HuH-7.5 (cell line): ENCODE data around the gene MARS2.
A peak's percentile ranks its signal among the peaks of the same experiment; 100 is the strongest.
"Not testable (repeated sequence)": the region's sequence is repeated elsewhere in the genome, so short reads cannot be mapped to it uniquely, and the experiment has no call there.

Experiments
- DNase-seq: peaks from one replicate; pipeline ENCODE4 v3.0.0; 2011; ENCODE audit warnings: low spot score

MARS2 gene

DNA sequence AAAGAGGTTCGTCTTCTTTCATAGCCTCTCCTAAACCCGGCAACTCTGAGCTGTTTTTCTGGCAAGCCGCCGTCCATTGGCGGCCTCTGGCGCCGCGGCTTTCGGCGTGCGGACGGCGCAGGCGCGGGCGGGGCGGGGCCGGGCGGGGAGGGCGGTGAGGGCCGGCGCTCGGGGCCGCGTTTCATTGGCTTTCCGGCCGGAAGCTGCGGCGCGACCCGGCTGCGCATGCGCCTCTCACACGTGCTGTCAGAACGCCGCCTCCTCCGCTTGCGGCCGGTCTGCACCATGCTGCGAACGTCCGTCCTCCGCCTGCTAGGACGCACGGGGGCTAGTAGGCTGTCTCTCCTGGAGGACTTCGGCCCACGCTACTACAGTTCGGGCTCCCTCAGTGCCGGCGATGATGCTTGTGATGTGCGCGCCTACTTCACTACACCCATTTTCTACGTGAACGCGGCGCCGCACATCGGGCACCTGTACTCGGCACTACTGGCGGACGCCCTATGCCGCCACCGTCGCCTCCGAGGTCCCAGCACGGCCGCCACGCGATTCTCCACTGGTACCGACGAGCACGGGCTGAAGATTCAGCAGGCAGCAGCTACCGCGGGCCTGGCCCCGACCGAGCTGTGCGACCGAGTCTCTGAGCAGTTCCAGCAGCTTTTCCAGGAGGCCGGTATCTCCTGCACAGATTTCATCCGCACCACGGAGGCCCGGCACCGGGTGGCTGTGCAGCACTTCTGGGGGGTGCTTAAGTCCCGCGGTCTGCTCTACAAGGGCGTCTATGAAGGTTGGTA lies at the start of gene MARS2:
MARS2 (plus strand) TSS at position 249 of the 791 bp plus-strand sequence; CDS start at position 286, 37 bp downstream.
- DNase-seq = peak; percentile 79

DNA sequence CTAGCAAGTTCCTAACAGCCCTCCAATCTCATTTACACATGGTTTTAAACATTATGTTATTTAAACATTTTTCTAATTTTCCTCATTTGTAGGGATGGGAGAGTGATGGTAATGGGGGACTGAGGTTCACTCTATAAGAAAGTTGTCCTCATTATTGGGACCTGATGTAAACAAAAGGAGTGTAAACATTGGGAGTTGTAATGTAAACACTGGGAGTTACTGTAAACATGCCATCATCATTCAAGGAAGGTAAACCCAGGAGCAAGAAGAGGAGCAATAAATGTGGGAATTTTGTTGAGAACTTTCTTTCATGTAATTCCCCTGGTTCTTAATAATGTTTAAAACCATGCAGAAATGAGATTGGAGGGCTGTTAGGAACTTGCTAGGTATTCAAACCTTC lies 47.6 kb upstream of the MARS2 start:
- DNase-seq = no peak

DNA sequence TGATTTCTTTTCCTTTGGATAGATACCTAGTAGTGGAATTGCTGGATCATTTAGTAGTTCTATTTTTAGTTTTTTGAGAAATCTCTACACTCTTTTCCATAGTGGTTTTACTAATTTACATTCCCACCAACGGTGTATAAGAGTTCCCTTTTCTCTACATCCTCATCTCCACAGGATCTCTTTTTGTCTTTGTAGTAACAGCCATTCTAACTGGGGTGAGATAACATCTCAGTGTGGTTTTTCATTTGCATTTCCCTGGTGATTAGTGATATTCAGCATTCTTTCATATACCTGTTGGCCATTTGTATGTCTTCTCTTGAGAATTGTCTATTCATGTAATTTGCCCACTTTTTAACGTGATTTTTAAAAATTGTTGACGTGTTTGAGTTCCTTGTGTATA lies 43.5 kb upstream of the MARS2 start:
- DNase-seq = no peak

DNA sequence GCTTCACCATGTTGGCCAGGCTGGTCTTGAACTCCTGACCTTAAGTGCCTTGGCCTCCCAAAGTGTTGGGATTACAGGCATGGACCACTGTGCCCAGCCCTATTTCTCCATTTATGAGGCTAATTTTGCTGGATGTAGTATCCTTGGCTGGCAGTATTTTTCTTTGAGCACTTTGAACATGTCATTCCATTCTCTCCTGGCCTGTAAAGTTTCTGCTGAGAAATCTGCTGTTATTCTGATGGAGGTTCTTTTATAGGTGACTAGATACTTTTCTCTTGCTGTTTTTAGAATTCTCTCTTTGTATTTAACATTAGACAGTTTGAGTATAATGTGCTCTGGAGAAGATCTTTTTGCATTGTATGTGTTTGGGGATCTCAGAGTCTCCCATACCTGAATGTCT lies 38.9 kb upstream of the MARS2 start:
- no peak for DNase-seq

DNA sequence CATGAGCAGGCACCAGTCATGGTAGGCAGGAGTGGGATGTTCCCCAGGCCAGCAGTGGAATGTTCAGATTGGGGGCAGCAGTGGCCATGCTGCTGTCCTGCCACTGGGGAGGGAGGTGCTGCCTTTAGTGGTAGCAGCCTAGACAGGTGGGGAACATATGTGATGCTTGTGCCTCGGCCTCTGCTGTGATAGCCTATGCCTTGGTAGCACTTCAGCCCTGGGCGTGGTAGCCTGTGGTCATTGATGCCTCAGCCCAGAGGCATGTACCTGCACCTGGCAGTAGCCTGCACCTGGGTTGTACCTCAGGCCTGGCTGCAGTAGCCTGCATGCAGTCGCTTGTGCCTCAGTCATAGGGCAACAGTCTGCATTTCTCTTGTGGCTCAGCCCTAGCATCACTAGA lies 36.9 kb upstream of the MARS2 start:
- DNase-seq = no peak

DNA sequence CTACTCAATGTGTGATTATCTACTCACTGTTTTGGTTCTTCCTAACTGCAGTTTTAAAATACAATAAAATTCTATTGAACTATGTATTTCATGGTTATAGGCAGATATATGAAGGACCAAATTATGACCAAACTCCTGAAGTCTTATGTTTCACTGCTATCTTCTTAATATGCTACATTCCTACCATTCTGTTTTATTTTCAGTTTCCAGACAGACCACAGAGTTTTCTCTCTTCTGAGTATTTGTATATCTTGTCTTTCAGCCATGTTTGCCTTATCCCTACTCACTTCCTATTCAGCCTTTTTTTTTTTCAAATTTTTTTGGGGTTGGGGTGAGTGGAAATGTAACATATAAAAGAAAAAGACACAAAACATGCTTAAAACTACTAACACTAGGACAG lies 36.1 kb upstream of the MARS2 start:
- no peak for DNase-seq

DNA sequence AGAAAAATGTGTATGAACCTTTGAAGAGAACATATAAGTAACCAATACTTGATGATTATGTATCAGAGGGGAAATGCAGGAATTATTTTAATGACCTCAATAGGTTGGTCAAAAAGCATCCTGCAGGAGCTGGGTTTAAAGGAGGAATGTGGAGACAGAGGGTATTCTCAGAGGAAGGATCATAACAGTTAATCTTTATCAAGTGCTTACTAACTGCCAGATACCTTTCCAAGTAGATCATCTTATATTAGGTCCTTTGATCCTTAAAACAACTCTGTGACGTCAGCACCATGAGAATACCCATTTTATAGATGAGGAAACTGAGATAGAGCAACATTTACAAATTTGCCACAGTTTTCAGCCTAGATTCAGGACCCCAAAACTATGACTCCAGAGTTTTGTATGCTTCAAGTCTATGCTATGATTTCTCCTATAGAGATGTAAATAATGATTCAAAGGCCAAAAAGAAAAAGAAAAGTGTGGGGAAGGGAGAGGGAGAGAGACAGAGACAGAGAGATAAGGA lies 32.7 kb upstream of the MARS2 start:
- no peak for DNase-seq

DNA sequence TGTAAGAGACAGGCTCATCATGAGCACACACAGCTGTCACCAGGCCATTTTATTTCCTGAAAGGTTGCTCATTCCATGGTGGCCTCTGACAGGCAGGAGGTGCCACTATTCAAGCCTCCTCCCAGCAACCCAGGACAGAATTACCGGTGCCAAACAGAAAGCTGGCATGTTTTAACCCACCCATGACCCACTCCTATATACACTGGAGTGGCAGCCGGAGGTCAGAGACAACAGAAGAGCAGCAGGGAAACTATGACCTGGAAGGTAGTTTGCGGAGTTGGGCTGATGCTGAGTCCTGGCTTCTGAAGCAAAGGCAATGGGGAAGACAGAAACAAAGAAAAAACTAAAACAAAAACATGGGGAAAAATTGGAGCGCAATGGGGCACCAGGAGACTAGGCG lies 32.1 kb upstream of the MARS2 start:
- DNase-seq = no peak

DNA sequence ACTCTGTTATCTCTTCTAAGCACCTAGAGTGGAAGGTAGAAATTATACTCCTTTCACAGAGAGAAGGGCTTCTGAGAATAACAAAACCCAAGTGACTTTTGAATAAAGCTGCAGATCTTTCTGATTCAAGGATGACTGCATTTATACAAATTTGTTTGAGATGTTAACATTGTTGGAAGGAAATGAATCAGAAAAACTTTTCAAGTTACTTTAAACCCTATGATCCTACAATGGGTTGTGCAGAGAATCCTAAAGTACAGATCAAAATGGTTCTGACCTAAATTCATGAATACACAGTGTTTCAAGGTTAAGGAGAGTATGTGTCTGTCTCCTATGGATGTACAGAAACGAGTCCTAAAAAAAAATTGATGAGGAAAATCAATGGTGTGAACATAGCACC lies 31.6 kb upstream of the MARS2 start:
- no peak for DNase-seq

DNA sequence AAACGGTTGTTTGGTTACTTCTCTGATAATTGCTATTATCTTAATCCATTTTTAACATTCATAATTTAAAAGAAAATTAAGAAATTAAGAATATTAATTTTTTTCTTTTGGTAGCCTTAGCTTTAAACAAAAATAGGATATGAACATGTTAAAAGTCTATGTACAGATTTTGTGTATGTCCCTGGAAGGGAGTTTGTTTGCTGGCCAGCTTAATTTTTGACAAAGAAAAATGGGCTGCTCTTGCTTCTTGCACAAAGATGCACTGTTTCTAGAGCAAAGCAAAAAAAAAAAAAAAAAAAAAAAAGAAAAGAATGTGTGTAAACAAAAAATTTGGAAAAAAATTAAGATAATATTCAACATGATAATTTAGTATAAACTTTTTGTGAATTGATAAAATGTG lies 31.1 kb upstream of the MARS2 start:
- no peak for DNase-seq

DNA sequence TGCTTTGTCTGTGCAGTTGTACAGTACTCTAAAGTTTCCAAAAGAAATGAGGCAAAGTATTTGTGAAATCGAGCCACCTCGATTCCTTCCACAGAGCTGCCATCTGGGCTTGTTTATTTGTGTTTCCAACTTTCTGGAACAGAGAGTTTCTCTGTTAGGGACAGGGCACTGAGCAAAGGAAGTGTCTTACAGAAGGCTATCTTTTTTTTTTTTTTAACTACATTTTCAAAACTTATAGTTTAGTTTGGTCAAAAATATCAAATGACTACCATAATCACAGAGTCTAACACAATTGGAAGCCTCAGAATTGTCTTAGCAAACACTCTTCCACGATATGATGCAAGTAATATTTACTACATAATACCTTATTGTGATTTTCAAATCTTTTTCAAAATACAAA lies 30.6 kb upstream of the MARS2 start:
- DNase-seq = no peak

DNA sequence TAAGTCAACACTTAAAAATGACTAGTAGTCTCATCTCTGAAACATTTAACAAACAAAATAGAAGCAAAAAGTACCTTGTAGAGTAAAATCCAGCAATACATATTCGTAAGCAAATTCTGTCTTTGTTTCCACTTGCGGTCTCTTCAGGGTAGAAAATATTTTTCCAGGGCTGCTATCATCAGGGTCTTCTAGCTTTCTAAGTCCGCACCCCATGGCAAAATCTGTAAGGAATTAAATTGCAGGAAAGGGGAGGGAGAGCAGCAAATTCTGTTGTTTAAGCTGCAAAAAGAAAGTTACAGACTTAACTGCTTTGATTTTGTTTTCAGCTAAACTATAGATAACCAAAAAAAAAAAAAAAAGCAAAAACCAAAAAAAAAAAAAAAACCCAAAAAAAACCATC lies 29.9 kb upstream of the MARS2 start, which contains the start of gene RFTN2:
RFTN2 (minus strand) TSS at position 342 of the 400 bp plus-strand sequence; CDS start at position 213, 129 bp downstream.
- DNase-seq = no peak

DNA sequence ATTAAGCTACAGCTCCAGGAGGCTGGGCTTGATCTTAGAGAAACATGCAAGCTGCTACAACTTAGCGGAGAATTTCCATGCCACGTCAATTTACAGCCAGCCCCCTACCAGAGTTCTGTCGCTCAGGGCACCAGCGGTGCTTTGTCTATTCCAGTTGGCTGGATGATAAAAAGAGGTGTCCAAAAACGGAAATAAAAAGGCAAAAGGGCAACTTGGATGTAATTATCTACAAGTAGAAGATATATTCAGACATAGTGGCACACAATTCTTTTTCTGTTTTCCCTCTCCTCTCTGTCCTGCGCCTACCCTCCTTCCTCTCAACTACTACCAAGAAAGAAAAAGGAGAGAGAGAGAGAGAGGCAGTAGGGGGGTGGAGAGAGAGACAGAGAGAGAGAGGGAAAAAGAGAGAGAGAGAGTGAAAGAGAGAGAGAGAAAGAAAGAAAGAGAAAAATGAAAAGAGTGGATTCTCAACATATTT lies 29.4 kb upstream of the MARS2 start:
- no peak for DNase-seq

DNA sequence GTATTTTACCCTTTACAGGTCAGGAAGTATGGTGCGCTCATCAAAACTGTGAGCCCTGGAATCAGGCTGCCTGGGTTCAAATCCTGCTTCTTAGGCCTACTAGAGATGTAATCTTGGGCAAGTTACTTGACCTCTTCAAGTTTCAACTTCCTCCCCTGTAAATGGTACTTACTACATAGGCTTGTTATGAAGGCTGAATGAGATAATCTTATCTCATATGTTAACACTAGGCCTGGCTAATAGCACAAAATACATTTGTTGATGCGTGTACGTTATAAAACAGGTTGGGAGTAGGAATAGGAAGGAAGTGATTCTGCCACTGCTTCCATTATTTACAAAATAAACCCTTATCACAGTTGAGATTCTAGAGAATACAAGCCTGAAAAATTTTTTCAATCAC lies 28.1 kb upstream of the MARS2 start:
- no peak for DNase-seq

DNA sequence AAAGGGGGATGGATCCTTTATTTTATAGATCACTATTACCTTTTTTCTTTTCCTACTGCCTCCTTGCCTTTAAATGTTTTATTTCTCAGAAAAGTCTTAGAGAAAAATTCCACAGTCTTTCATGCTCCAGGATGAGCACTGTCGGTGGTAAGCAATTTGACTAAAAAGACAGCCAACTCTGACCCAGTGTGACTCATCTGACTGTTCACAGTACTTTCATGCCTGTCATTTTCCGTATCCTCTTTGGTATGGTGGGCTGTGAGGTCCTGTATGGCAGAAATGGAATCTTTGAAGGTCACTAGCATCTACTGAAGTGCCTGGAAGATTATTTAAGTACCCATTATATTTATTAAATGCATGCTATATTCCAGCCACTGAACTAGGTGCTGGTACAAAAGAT lies 27.7 kb upstream of the MARS2 start:
- DNase-seq = no peak

DNA sequence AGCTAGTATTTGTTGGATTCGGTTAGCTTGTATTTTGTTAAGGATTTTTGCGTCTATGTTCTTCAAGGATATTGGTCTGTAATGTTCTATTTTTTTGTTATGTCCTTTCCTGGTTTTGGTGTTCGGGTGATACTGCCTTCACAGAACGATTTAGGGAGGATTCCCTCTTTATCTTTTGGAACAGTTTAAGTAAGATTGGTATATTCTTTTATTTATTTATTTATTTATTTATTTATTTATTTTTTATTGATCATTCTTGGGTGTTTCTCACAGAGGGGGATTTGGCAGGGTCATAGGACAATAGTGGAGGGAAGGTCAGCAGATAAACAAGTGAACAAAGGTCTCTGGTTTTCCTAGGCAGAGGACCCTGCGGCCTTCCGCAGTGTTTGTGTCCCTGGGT lies 10.0 kb upstream of the MARS2 start:
- not testable (repeated sequence) for DNase-seq

DNA sequence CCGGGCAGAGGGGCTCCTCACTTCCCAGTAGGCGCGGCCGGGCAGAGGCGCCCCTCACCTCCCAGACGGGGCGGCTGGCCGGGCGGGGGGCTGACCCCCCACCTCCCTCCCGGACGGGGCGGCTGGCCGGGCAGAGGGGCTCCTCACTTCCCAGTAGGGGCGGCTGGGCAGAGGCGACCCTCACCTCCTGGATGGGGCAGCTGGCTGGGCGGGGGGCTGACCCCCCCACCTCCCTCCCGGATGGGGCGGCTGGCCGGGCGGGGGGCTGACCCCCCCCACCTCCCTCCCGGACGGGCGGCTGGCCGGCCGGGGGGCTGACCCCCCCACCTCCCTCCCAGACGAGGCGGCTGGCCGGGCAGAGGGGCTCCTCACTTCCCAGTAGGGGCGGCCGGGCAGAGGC lies 9.2 kb upstream of the MARS2 start:
- not testable (repeated sequence) for DNase-seq

DNA sequence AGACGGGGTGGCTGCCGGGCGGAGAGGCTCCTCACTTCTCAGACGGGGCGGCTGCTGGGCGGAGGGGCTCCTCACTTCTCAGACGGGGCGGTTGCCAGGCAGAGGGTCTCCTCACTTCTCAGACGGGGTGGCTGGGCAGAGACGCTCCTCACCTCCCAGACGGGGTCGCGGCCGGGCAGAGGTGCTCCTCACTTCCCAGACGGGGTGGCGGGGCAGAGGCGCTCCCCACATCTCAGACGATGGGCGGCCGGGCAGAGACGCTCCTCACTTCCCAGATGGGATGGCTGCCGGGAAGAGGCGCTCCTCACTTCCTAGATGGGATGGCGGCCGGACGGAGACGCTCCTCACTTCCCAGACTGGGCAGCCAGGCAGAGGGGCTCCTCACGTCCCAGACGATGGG lies 8.6 kb upstream of the MARS2 start:
- not testable (repeated sequence) for DNase-seq

DNA sequence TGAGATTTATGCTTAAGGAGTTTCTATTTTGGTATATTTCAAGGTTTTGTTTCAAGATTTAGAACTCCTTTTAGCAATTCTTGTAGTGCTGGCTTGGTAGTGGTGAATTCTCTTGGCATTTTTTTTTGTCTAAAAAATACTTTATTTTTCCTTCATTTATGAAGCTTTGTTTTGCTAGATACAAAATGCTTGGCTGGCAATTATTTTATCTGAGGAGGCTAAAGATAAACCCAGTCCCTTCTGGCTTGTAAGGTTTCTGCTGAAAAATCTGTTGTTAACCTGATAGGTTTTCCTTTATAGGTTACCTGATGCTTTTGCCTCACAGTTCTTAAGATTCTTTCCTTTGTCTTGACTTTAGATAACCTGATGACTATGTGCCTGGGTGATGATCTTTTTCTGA lies 5.4 kb upstream of the MARS2 start:
- DNase-seq = not testable (repeated sequence)

DNA sequence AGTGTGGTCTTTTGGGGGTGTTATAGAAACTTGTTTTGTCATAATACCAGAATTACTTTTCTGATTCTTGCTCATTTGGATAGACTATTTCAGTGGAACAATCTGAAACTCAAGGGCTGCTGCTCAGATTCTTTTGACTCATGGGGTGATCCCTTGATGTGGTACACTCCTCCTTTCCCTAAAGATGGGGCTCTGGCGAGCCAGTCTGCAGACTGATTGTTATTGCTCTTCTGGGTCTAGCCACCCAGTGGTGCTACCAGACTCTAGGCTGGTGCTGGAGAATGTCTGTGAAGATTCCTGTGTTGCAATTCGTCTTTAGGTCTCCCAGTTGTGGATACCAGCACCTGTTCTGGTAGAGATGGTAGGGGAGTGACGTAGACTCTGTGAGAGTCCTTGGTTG lies 4.2 kb upstream of the MARS2 start:
- DNase-seq = no peak

DNA sequence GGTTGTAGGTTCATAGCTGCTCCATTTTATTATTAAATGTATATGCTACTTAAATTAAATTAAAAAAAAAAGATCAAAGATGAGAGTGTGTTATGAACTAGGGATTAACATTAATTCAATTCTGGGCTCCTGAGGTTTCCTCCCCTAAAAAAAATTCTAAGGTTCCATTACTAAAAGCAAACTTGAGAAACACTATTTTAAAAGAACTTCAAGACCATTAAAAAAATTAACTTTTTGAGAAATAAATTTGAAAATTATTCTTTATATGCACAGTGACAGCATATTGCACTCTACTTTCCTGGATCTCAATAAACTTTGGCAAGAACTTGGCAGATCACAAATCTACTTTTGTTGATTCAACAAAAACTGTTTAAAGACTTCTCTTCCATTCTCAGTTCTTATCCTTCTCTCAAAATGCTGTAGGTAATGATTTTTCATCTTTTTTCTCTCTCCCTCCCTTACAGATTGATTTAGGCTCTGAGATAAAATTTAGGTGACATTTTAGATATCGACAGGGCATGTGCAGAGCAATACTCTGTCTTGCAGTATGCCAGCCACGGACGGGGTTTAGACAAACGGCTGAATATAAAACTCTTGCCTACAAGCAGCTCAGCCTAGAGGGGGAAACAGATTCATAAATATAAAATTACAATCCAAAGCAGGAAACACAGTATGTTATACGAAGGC lies 592 bp upstream of the MARS2 start:
- DNase-seq = peak; percentile 49

DNA sequence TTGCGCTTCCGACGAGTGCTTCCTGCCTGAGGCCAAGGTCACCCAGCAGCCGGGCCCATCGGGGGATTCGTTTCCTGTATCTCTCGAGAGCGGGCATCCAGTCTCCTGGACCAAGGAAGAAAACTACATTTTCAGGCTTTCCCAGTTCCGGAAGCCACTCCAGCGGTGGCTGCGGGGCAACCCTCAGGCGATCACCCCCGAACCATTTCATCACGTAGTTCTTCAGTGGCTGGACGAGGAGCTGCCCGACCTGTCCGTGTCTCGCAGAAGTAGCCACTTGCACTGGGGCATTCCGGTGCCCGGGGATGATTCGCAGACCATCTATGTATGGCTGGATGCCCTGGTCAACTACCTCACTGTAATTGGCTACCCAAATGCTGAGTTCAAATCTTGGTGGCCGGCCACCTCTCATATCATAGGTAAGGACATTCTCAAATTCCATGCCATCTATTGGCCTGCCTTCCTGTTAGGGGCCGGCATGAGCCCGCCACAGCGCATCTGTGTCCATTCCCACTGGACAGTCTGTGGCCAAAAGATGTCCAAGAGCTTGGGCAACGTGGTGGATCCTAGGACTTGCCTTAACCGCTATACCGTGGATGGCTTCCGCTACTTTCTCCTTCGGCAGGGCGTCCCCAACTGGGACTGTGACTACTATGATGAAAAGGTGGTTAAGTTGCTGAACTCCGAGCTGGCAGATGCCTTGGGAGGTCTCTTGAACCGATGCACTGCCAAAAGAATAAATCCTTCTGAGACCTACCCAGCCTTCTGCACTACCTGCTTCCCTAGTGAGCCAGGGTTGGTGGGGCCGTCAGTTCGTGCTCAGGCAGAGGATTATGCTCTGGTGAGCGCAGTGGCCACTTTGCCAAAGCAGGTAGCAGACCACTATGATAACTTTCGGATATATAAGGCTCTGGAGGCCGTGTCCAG lies 1.0 kb downstream of the MARS2 start:
- DNase-seq = peak; percentile 15
